ENCODE data around the gene CACNA1H.

- TF ChIP-seq CTCF (IDR thresholded peaks at IDR 0.05) (no peak), POLR2A (IDR thresholded peaks at IDR 0.05) (no peak)
These were observed 33.8 kb upstream of the CACNA1H start for GRCh38 chr16:1119129-1119528.

Data from heart left ventricle (tissue), 13 donors.